Duodenal mucosa (tissue), 2 donors: Measurements from ENCODE around the gene UBXN1.
A peak's percentile ranks its signal among the peaks of the same experiment; 100 is the strongest.
"Not testable (repeated sequence)": the region's sequence is repeated elsewhere in the genome, so short reads cannot be mapped to it uniquely, and the experiment has no call there.

Experiments
- H3K27ac ChIP-seq: one replicate; pipeline ENCODE4 v1.7.0; 2013; ENCODE audit warnings: low read depth, low read length
- H3K27me3 ChIP-seq, 2 donors: one replicate each; pipeline ENCODE4 v1.7.0; 2013; ENCODE audit warnings: low read length in 2 of 2, control low read depth in 1 of 2; ENCODE audit not compliant: insufficient read depth in 2 of 2, control insufficient read depth in 1 of 2
- H3K36me3 ChIP-seq, 2 donors: one replicate each; pipeline ENCODE4 v1.7.0; 2013; ENCODE audit warnings: low read length in 2 of 2, control low read depth in 1 of 2; ENCODE audit not compliant: insufficient read depth in 2 of 2, control insufficient read depth in 1 of 2
- H3K4me1 ChIP-seq, 2 donors: one replicate each; pipeline ENCODE4 v1.7.0; 2013; ENCODE audit warnings: low read length in 2 of 2, control low read depth in 1 of 2; ENCODE audit not compliant: insufficient read depth in 2 of 2, control insufficient read depth in 1 of 2
- H3K4me3 ChIP-seq, 2 donors: one replicate each; pipeline ENCODE4 v1.7.0; 2013; ENCODE audit warnings: low read length in 2 of 2, low read depth in 1 of 2
- H3K9ac ChIP-seq, 2 donors: one replicate each; pipeline ENCODE4 v1.7.0; 2013; ENCODE audit warnings: low read length in 2 of 2, low read depth in 1 of 2
- H3K9me3 ChIP-seq, 2 donors: one replicate each; pipeline ENCODE4 v1.7.0; 2013; ENCODE audit warnings: low read length in 2 of 2, control low read depth in 1 of 2; ENCODE audit not compliant: control insufficient read depth in 1 of 2

Gene UBXN1

GRCh38 chr11:62708793-62709192 is 29.9 kb upstream of the UBXN1 start:
- Histone ChIP-seq H3K27me3 (no peaks in the 10 kb centered on the region), H3K4me3 (peak overlapping the region; percentile 79 to 89), H3K27ac (peak overlapping the region; percentile 84), H3K36me3 (peaks cover 17 to 20% of the 10 kb centered on the region in 2 donors), H3K9me3 (no peaks in the 10 kb centered on the region), H3K9ac (peak overlapping the region; percentile 78 to 90), H3K4me1 (peaks cover 46 to 59% of the 10 kb centered on the region in 2 donors)

GRCh38 chr11:62708392-62708791 is 29.5 kb upstream of the UBXN1 start:
- H3K27ac ChIP-seq: no peak overlapping the region
- no peaks in the 10 kb centered on the region for H3K9me3 ChIP-seq
- H3K9ac ChIP-seq: peak overlapping the region; percentile 78 to 90
- H3K27me3 ChIP-seq: no peaks in the 10 kb centered on the region
- peaks cover 42 to 55% of the 10 kb centered on the region in 2 donors for H3K4me1 ChIP-seq
- H3K4me3 ChIP-seq: peak overlapping the region; percentile 79 to 89
- H3K36me3 ChIP-seq: peaks cover 17 to 20% of the 10 kb centered on the region in 2 donors

- Histone ChIP-seq H3K4me1 (peaks cover 33 to 45% of the 10 kb centered on the region in 2 donors), H3K4me3 (peak within 1 kb of the TSS; percentile 79 to 89), H3K27me3 (no peaks in the 10 kb centered on the region), H3K9ac (peak within 1 kb of the TSS; percentile 78 to 90), H3K27ac (peak within 1 kb of the TSS; percentile 47), H3K9me3 (no peaks in the 10 kb centered on the region), H3K36me3 (peaks cover 12 to 19% of the 10 kb centered on the region in 2 donors)
Measured at GRCh38 chr11:62707277-62707861, 28.5 kb upstream of the UBXN1 start, which contains the start of the genes BSCL2 and GNG3. TSS of gene BSCL2 (minus strand) at chr11:62707424. CDS start at chr11:62707195, 229 bp downstream. TSS of gene GNG3 (plus strand) at chr11:62707676. CDS start at chr11:62708296, 620 bp downstream.

- Histone ChIP-seq H3K27me3 (no peaks in the 10 kb centered on the region), H3K9me3 (no peaks in the 10 kb centered on the region), H3K36me3 (peaks cover 10 to 19% of the 10 kb centered on the region in 2 donors), H3K4me1 (peaks cover 33 to 42% of the 10 kb centered on the region in 2 donors), H3K9ac (peak overlapping the region; percentile 75 to 76), H3K4me3 (peak overlapping the region; percentile 67 to 71), H3K27ac (peak overlapping the region; percentile 47)
Measured at GRCh38 chr11:62706850-62707247, 28.0 kb upstream of the UBXN1 start.

GRCh38 chr11:62705880-62706849 is 27.3 kb upstream of the UBXN1 start:
- peaks cover 33 to 42% of the 10 kb centered on the region in 2 donors for H3K4me1 ChIP-seq
- H3K4me3 ChIP-seq: peak overlapping the region; percentile 81 to 87
- H3K27me3 ChIP-seq: no peaks in the 10 kb centered on the region
- H3K36me3 ChIP-seq: peaks cover 7 to 21% of the 10 kb centered on the region in 2 donors
- peak overlapping the region; percentile 75 to 76 for H3K9ac ChIP-seq
- H3K27ac ChIP-seq: peak overlapping the region; percentile 70
- H3K9me3 ChIP-seq: no peaks in the 10 kb centered on the region

- H3K4me1 ChIP-seq: peaks cover 31 to 38% of the 10 kb centered on the region in 2 donors
- peak overlapping the region; percentile 40 to 76 for H3K9ac ChIP-seq
- no peaks in the 10 kb centered on the region for H3K27me3 ChIP-seq
- H3K9me3 ChIP-seq: no peaks in the 10 kb centered on the region
- peaks cover 7 to 16% of the 10 kb centered on the region in 2 donors for H3K36me3 ChIP-seq
- peak overlapping the region; percentile 81 to 87 for H3K4me3 ChIP-seq
- peak overlapping the region; percentile 70 for H3K27ac ChIP-seq
Measured at GRCh38 chr11:62705413-62705812, 26.5 kb upstream of the UBXN1 start.

GRCh38 chr11:62703921-62704320 is 25.0 kb upstream of the UBXN1 start:
- Histone ChIP-seq H3K4me1 (peaks cover 22 to 30% of the 10 kb centered on the region in 2 donors), H3K36me3 (peaks cover 5 to 13% of the 10 kb centered on the region in 2 donors)
- H3K27me3 ChIP-seq, H3K27ac ChIP-seq, H3K9me3 ChIP-seq, H3K9ac ChIP-seq, H3K4me3 ChIP-seq: not testable (repeated sequence)

GRCh38 chr11:62702246-62702645 is 23.4 kb upstream of the UBXN1 start:
- Histone ChIP-seq H3K9ac (no peak overlapping the region), H3K27me3 (no peaks in the 10 kb centered on the region), H3K9me3 (no peaks in the 10 kb centered on the region), H3K4me3 (no peak overlapping the region), H3K36me3 (peaks cover 5 to 13% of the 10 kb centered on the region in 2 donors), H3K27ac (no peak overlapping the region), H3K4me1 (peaks cover 16 to 20% of the 10 kb centered on the region in 2 donors)

GRCh38 chr11:62694455-62695167 is 15.7 kb upstream of the UBXN1 start:
- Histone ChIP-seq H3K9ac (no peak overlapping the region), H3K4me1 (no peaks in the 10 kb centered on the region), H3K36me3 (peaks cover 20 to 28% of the 10 kb centered on the region in 2 donors), H3K27me3 (no peaks in the 10 kb centered on the region), H3K9me3 (no peaks in the 10 kb centered on the region), H3K27ac (no peak overlapping the region), H3K4me3 (no peak overlapping the region)
